Panc1 (cell line): Measurements from ENCODE around the gene SYNE1. TPM values are rescaled to one million over a fixed set of nuclear protein-coding genes. Genes with fewer than 3 reads are reported as not detected.

Experiments used
- ATAC-seq: fragments of 200-7000 bp; cut with Tn5 transposase; 2 replicates; pipeline ENCODE4 v1.9.1; 2020; ENCODE audit warnings: mild to moderate bottlenecking, moderate library complexity
- BruUV-seq: library from RNA; stranded (reverse); fragments of 400-500 nt; replicated peaks from 2 replicates; lab custom pipeline; 2021; lab: Mats Ljungman, UMichigan
- CTCF ChIA-PET: fragments of 300-600 bp; sonication (Branson Sonifier 250); formaldehyde crosslinking; loops from one replicate; lab custom pipeline; 2022; ENCODE audit warnings: antibody characterized with exemption; lab: Charles Lee
- POLR2A ChIA-PET: fragments of 300-600 bp; sonication (Branson Sonifier 250); formaldehyde crosslinking; loops from one replicate; lab custom pipeline; 2022; ENCODE audit warnings: antibody characterized with exemption; lab: Charles Lee
- DNase-seq: peaks from one replicate; pipeline ENCODE4 v3.0.0-alpha.2; 2010; ENCODE audit warnings: low read depth, low spot score
- H3K27ac ChIP-seq: 2 replicates; pipeline ENCODE4 v1.5.1; 2011; ENCODE audit warnings: mild to moderate bottlenecking, low read length, inconsistent platforms
- H3K27me3 ChIP-seq: fragments of 200-500 bp; sonication (Bioruptor generic); 2 replicates; pipeline ENCODE4 v1.6.0; 2014; ENCODE audit warnings: low read length, inconsistent platforms; ENCODE audit not compliant: control insufficient read depth, insufficient read depth
- H3K36me3 ChIP-seq: fragments of 200-500 bp; sonication (Bioruptor generic); 2 replicates; pipeline ENCODE4 v1.5.1; 2014; ENCODE audit warnings: inconsistent platforms, mild to moderate bottlenecking, low read length, moderate library complexity; ENCODE audit not compliant: control insufficient read depth, insufficient read depth
- H3K4me1 ChIP-seq: 2 replicates; pipeline ENCODE4 v1.5.1; 2011; ENCODE audit warnings: inconsistent platforms, mild to moderate bottlenecking, low read length, moderate library complexity; ENCODE audit not compliant: control insufficient read depth, insufficient read depth
- H3K4me3 ChIP-seq, 2 experiments: 2 replicates each; pipeline ENCODE4 v1.5.1; 2011 to 2012; ENCODE audit warnings: low read depth in 2 of 2, low read length in 2 of 2, mild to moderate bottlenecking in 2 of 2, inconsistent platforms in 1 of 2, moderate library complexity in 1 of 2
- H3K9me3 ChIP-seq: fragments of 200-500 bp; sonication (Bioruptor generic); 2 replicates; pipeline ENCODE4 v1.5.1; 2014; ENCODE audit warnings: low read depth, mild to moderate bottlenecking, inconsistent platforms, low read length, moderate library complexity; ENCODE audit not compliant: control insufficient read depth, insufficient read depth
- CTCF ChIP-seq: fragments of 450-650 bp; IDR thresholded peaks from 2 replicates; pipeline ENCODE4 v1.5.1; 2017; ENCODE audit warnings: mild to moderate bottlenecking
- POLR2AphosphoS5 ChIP-seq: IDR thresholded peaks from 2 replicates; pipeline ENCODE4 v1.6.1; 2012; ENCODE audit warnings: mild to moderate bottlenecking, low read depth, low read length, moderate library complexity
- REST ChIP-seq, 2 experiments: IDR thresholded peaks; 2 replicates each; pipeline ENCODE4 v1.6.1; 2011 to 2012; ENCODE audit warnings: low read depth in 2 of 2, control low read depth in 1 of 2, low read length in 1 of 2, mild to moderate bottlenecking in 1 of 2, moderate library complexity in 1 of 2; ENCODE audit not compliant: insufficient read depth in 1 of 2
- SIN3A ChIP-seq: IDR thresholded peaks from 2 replicates; pipeline ENCODE4 v1.6.1; 2012; ENCODE audit warnings: low read depth, mild to moderate bottlenecking, low read length, moderate library complexity, borderline replicate concordance; ENCODE audit not compliant: insufficient read depth
- TCF7L2 ChIP-seq: IDR thresholded peaks from 2 replicates; pipeline ENCODE4 v1.6.1; 2011; ENCODE audit warnings: mild to moderate bottlenecking, low read depth, low read length, inconsistent platforms
- in situ Hi-C: cut with HindIII; loops from 2 replicates; pipeline ENCODE4 v1.10.0; 2016; ENCODE audit warnings: low sequenced_read_pairs, low pct_unique_long_range_greater_than_20kb
- intact Hi-C: fragments of 100-400 bp; cut with micrococcal nuclease; formaldehyde crosslinking; loops from one replicate; pipeline ENCODE4 v1.10.0; 2022; ENCODE audit not compliant: unreplicated experiment
- total RNA-seq: library from RNA; stranded (reverse); gene quantifications from one replicate; pipeline ENCODE4 v1.2.1, GENCODE V29; 2021; ENCODE audit not compliant: unreplicated experiment

Gene SYNE1
- total RNA-seq, 1 experiment from 2014 or later = 3.2 TPM

- peaks cover 11% of the 10 kb centered on the region for H3K27me3 ChIP-seq
- H3K36me3 ChIP-seq = no peaks in the 10 kb centered on the region
- no peak overlapping the region for H3K27ac ChIP-seq
- H3K9me3 ChIP-seq = no peaks in the 10 kb centered on the region
- ATAC-seq (no peak), DNase-seq (no peak)
- BruUV-seq = no TSS peak
- ChIA-PET POLR2A (no interaction called here), CTCF (no interaction called here)
- peaks cover 3% of the 10 kb centered on the region; the same call in 1 of the 2 replicates for H3K4me1 ChIP-seq
- TF ChIP-seq TCF7L2 (no peak), SIN3A (no peak), CTCF (no peak), REST (IDR thresholded peaks at IDR 0.05; ENCODE audit: insufficient read depth in 1 of 2, low read depth in 2 of 2, low read length in 1 of 2) (no peak), POLR2AphosphoS5 (no peak)
- intact Hi-C loops = no loop called here
- H3K4me3 ChIP-seq = peak overlapping the region; percentile 18 to 38; a peak in 2 of 4 replicates
- in situ Hi-C loops = no loop called here
Measured at GRCh38 chr6:152636021-152636608, 1.0 kb downstream of the SYNE1 start.

GRCh38 chr6:152634773-152635172 is 2.4 kb downstream of the SYNE1 start:
- no peak for ATAC-seq
- H3K9me3 ChIP-seq = no peaks in the 10 kb centered on the region
- H3K27ac ChIP-seq = no peak overlapping the region
- no TSS peak for BruUV-seq
- H3K27me3 ChIP-seq = peaks cover 11% of the 10 kb centered on the region
- peaks cover 3% of the 10 kb centered on the region; the same call in 1 of the 2 replicates for H3K4me1 ChIP-seq
- CTCF ChIA-PET = no interaction called here
- intact Hi-C loops (no loop called here), in situ Hi-C loops (no loop called here)
- no peaks in the 10 kb centered on the region for H3K36me3 ChIP-seq
- H3K4me3 ChIP-seq = no peak overlapping the region
- TF ChIP-seq CTCF = no peak
- POLR2A ChIA-PET = no interaction called here
- DNase-seq = no peak
